H1 (cell line): ENCODE data around the gene DCP1B. TPM values are rescaled to one million over a fixed set of nuclear protein-coding genes. Genes with fewer than 3 reads are reported as not detected.

Source experiments
- CTCF ChIA-PET: fragments of 300-600 bp; sonication (Branson Sonifier 250); formaldehyde crosslinking; loops from one replicate; lab custom pipeline; 2021; ENCODE audit not compliant: partially characterized antibody; lab: Charles Lee
- POLR2A ChIA-PET: fragments of 300-600 bp; sonication (Branson Sonifier 250); formaldehyde crosslinking; loops from one replicate; lab custom pipeline; 2021; ENCODE audit warnings: inconsistent platforms; ENCODE audit not compliant: partially characterized antibody; lab: Charles Lee
- DNase-seq, 2 experiments: peaks; one replicate each; pipeline versions ENCODE4 v3.0.0 to v3.0.0-alpha.2; 2010 to 2022; ENCODE audit warnings: low spot score in 2 of 2, low read depth in 1 of 2, mixed read lengths in 1 of 2
- FAIRE-seq: peaks from 2 replicates; lab custom pipeline; 2011; peaks lifted over from hg19 to GRCh38; lab: Jason Lieb, UNC
- H2AFZ ChIP-seq: 2 replicates; pipeline ENCODE4 v1.8.1; 2012; ENCODE audit warnings: low read length, inconsistent platforms
- H2AK5ac ChIP-seq: 2 replicates; pipeline ENCODE4 v1.6.1; 2013; ENCODE audit warnings: low read depth, low read length
- H2BK120ac ChIP-seq: replicated peaks from 2 replicates; pipeline ENCODE3; 2013; ENCODE audit warnings: low read depth, low read length, inconsistent platforms
- H2BK12ac ChIP-seq: 2 replicates; pipeline ENCODE4 v1.6.1; 2013; ENCODE audit warnings: low read depth, low read length
- H2BK15ac ChIP-seq: 2 replicates; pipeline ENCODE4 v1.6.1; 2013; ENCODE audit warnings: low read length
- H2BK20ac ChIP-seq: 2 replicates; pipeline ENCODE4 v1.6.1; 2013; ENCODE audit warnings: low read length
- H2BK5ac ChIP-seq: 2 replicates; pipeline ENCODE4 v1.6.1; 2013; ENCODE audit warnings: low read depth, low read length
- H3K14ac ChIP-seq: 2 replicates; pipeline ENCODE4 v1.6.1; 2013; ENCODE audit warnings: inconsistent platforms; ENCODE audit not compliant: insufficient read length
- H3K18ac ChIP-seq: 2 replicates; pipeline ENCODE4 v1.6.1; 2013; ENCODE audit warnings: low read length; ENCODE audit errors: extremely low read depth
- H3K23ac ChIP-seq: 2 replicates; pipeline ENCODE4 v1.6.1; 2013; ENCODE audit warnings: inconsistent platforms; ENCODE audit not compliant: insufficient read length
- H3K23me2 ChIP-seq: 2 replicates; pipeline ENCODE4 v1.6.1; 2013; ENCODE audit warnings: low read depth, low read length
- H3K27ac ChIP-seq: 2 replicates; pipeline ENCODE4 v1.6.1; 2011; ENCODE audit warnings: low read depth, low read length, inconsistent platforms
- H3K27me3 ChIP-seq, 4 experiments: replicated peaks in 1 of 4; 1 replicate in 1 of 4; 2 replicates in 3 of 4; pipeline versions ENCODE4 v1.6.1 to v1.8.1; 2011 to 2013; ENCODE audit warnings: low read length in 3 of 4, mild to moderate bottlenecking in 3 of 4, inconsistent platforms in 2 of 4, mixed read lengths in 2 of 4, moderate library complexity in 1 of 4; ENCODE audit not compliant: control insufficient read depth in 3 of 4, insufficient read depth in 3 of 4; ENCODE audit errors: extremely low read depth in 1 of 4
- H3K36me3 ChIP-seq, 4 experiments: 2 replicates each; pipeline versions ENCODE4 v1.6.1 to v1.8.1; 2011 to 2013; ENCODE audit warnings: mild to moderate bottlenecking in 4 of 4, low read length in 3 of 4, moderate library complexity in 2 of 4, control low read depth in 1 of 4, inconsistent platforms in 1 of 4; ENCODE audit not compliant: insufficient read depth in 4 of 4, control insufficient read depth in 2 of 4
- H3K4ac ChIP-seq: replicated peaks from 2 replicates; pipeline ENCODE3; 2013; ENCODE audit warnings: low read length, low read depth, mixed read lengths, inconsistent platforms; ENCODE audit not compliant: insufficient read length
- H3K4me1 ChIP-seq, 4 experiments: replicated peaks in 1 of 4; 1 replicate in 1 of 4; 2 replicates in 3 of 4; pipeline versions ENCODE4 v1.6.1 to v1.8.1; 2011 to 2013; ENCODE audit warnings: low read length in 3 of 4, inconsistent platforms in 2 of 4, mixed read lengths in 1 of 4; ENCODE audit not compliant: insufficient read depth in 4 of 4, control insufficient read depth in 3 of 4
- H3K4me2 ChIP-seq, 2 experiments: 2 replicates each; pipeline versions ENCODE4 v1.6.1 to v1.8.1; 2011 to 2013; ENCODE audit warnings: low read depth in 2 of 2, low read length in 2 of 2, control low read depth in 1 of 2, inconsistent platforms in 1 of 2, mild to moderate bottlenecking in 1 of 2; ENCODE audit not compliant: insufficient read depth in 1 of 2
- H3K4me3 ChIP-seq, 4 experiments: fragments of 200-600, 300-600 bp in 1 of 4; sonication (generic), shearing (Covaris generic), sonication (Bioruptor Twin) in 1 of 4; 2 replicates each; pipeline versions ENCODE4 v1.5.1 to v1.8.1; 2011 to 2016; ENCODE audit warnings: low read length in 4 of 4, low read depth in 3 of 4, control low read depth in 2 of 4, inconsistent platforms in 2 of 4, mild to moderate bottlenecking in 2 of 4, mixed read lengths in 1 of 4, moderate library complexity in 1 of 4; ENCODE audit not compliant: insufficient read depth in 2 of 4; ENCODE audit errors: extremely low read depth in 1 of 4
- H3K56ac ChIP-seq: replicated peaks from 2 replicates; pipeline ENCODE3; 2013; ENCODE audit warnings: low read depth, mild to moderate bottlenecking, mixed read lengths, low read length, inconsistent platforms; ENCODE audit not compliant: insufficient read length
- H3K79me1 ChIP-seq: 2 replicates; pipeline ENCODE4 v1.6.1; 2013; ENCODE audit warnings: low read depth, low read length, control low read depth
- H3K79me2 ChIP-seq, 2 experiments: 2 replicates each; pipeline versions ENCODE4 v1.6.1 to v1.8.1; 2012 to 2013; ENCODE audit warnings: low read length in 2 of 2, mild to moderate bottlenecking in 2 of 2, inconsistent platforms in 1 of 2; ENCODE audit not compliant: insufficient read depth in 2 of 2, control insufficient read depth in 1 of 2
- H3K9ac ChIP-seq, 4 experiments: replicated peaks in 1 of 4; 1 replicate in 1 of 4; 2 replicates in 3 of 4; pipeline versions ENCODE4 v1.6.1 to v1.8.1; 2011 to 2013; ENCODE audit warnings: low read depth in 3 of 4, low read length in 3 of 4, control low read depth in 2 of 4, mild to moderate bottlenecking in 2 of 4, moderate library complexity in 2 of 4, inconsistent platforms in 1 of 4; ENCODE audit errors: extremely low read depth in 1 of 4
- H3K9me3 ChIP-seq, 2 experiments: 2 replicates each; pipeline versions ENCODE4 v1.6.1 to v1.8.1; 2012 to 2013; ENCODE audit warnings: mild to moderate bottlenecking in 2 of 2, moderate library complexity in 2 of 2, control low read depth in 1 of 2, inconsistent platforms in 1 of 2, low read depth in 1 of 2, low read length in 1 of 2, mixed read lengths in 1 of 2; ENCODE audit not compliant: insufficient read depth in 2 of 2
- H4K20me1 ChIP-seq, 2 experiments: replicated peaks in 1 of 2; 2 replicates each; pipeline versions ENCODE3 to v1.8.1; 2011 to 2013; ENCODE audit warnings: inconsistent platforms in 2 of 2, low read length in 2 of 2, mild to moderate bottlenecking in 1 of 2; ENCODE audit not compliant: insufficient read depth in 2 of 2, control insufficient read depth in 1 of 2
- H4K5ac ChIP-seq: 2 replicates; pipeline ENCODE4 v1.6.1; 2013; ENCODE audit warnings: low read length, low read depth, mixed read lengths, inconsistent platforms; ENCODE audit not compliant: insufficient read length
- H4K8ac ChIP-seq: 2 replicates; pipeline ENCODE4 v1.8.0; 2013; ENCODE audit warnings: mild to moderate bottlenecking, moderate library complexity, low read length, inconsistent platforms; ENCODE audit not compliant: insufficient read depth; ENCODE audit errors: extremely low read depth
- H4K91ac ChIP-seq: replicated peaks from 2 replicates; pipeline ENCODE3; 2013; ENCODE audit warnings: low read length, mixed read lengths, inconsistent platforms; ENCODE audit not compliant: insufficient read length
- BACH1 ChIP-seq: IDR thresholded peaks from 2 replicates; pipeline ENCODE4 v1.6.1; 2012; ENCODE audit warnings: low read length, improper control_type of control experiment
- CHD1 ChIP-seq: IDR thresholded peaks from 2 replicates; pipeline ENCODE4 v1.6.1; 2012; ENCODE audit warnings: low read depth, low read length, improper control_type of control experiment
- CHD2 ChIP-seq: IDR thresholded peaks from 2 replicates; pipeline ENCODE4 v1.6.1; 2012; ENCODE audit warnings: low read length, improper control_type of control experiment
- EGR1 ChIP-seq: IDR thresholded peaks from 2 replicates; pipeline ENCODE4 v1.6.1; 2011; ENCODE audit warnings: low read depth, low read length, borderline replicate concordance
- FOSL1 ChIP-seq: IDR thresholded peaks from 2 replicates; pipeline ENCODE4 v1.6.1; 2011; ENCODE audit warnings: mild to moderate bottlenecking, low read depth, low read length, moderate library complexity; ENCODE audit not compliant: insufficient read depth
- JUN ChIP-seq: IDR thresholded peaks from 2 replicates; pipeline ENCODE4 v1.6.1; 2011; ENCODE audit warnings: low read depth, mild to moderate bottlenecking, improper control_type of control experiment, low read length
- KDM5A ChIP-seq: fragments of 200-600 bp; IDR thresholded peaks from 2 replicates; pipeline ENCODE4 v1.7.1; 2012; ENCODE audit warnings: mild to moderate bottlenecking, low read length, inconsistent platforms, mixed read lengths
- POU5F1 ChIP-seq: IDR thresholded peaks from 2 replicates; pipeline ENCODE4 v1.6.1; 2011; ENCODE audit warnings: low read depth, mild to moderate bottlenecking, low read length, moderate library complexity
- SP1 ChIP-seq: IDR thresholded peaks from 2 replicates; pipeline ENCODE4 v1.6.1; 2011; ENCODE audit warnings: low read depth, low read length
- TAF1 ChIP-seq: IDR thresholded peaks from 2 replicates; pipeline ENCODE4 v1.6.1; 2011; ENCODE audit warnings: mild to moderate bottlenecking, low read depth, low read length
- TEAD4 ChIP-seq: IDR thresholded peaks from 2 replicates; pipeline ENCODE4 v1.6.1; 2012; ENCODE audit warnings: low read depth, low read length, inconsistent platforms, mixed read lengths
- ZNF274 ChIP-seq: IDR thresholded peaks from 2 replicates; pipeline ENCODE4 v1.7.0; 2012; ENCODE audit warnings: low read length, borderline replicate concordance; ENCODE audit errors: extremely low read depth
- WGBS, 2 experiments: shearing (Covaris generic) in 1 of 2; methylation state at CpG; one replicate each; pipeline versions ENCODE4 v1.1.6 to v1.1.7; 2013 to 2015; ENCODE audit warnings: low lambda C conversion rate in 2 of 2, mixed read lengths in 2 of 2, inconsistent platforms in 1 of 2, low coverage in 1 of 2, missing lambda C conversion rate in 1 of 2; ENCODE audit not compliant: insufficient replicate concordance in 2 of 2, insufficient coverage in 1 of 2, insufficient read length in 1 of 2; ENCODE audit errors: extremely low coverage in 1 of 2, missing lambda C conversion rate in 1 of 2; 5-methylcytosine and 5-hydroxymethylcytosine counted together
- polyA plus RNA-seq, 7 experiments: library from polyadenylated mRNA; depleted of rRNA in 3 of 7; stranded (reverse) in 5 of 7; unstranded in 2 of 7; fragments of >200 nt in 5 of 7; fragments of 200-250 nt in 2 of 7; gene quantifications; 1 replicate in 5 of 7; 2 replicates in 1 of 7; 4 replicates in 1 of 7; pipeline versions ENCODE4 v1.2.1 to v1.2.3, GENCODE V29; 2011 to 2013; ENCODE audit warnings: missing spikeins in 2 of 7, mixed read lengths in 2 of 7
- total RNA-seq: library from RNA; stranded (reverse); fragmentation: NEBNext Ultra II Directional; extraction: Animal tissue kit (Norgen Biotek cat#: 25700); gene quantifications from 2 replicates; pipeline ENCODE4 v1.2.1, GENCODE V29; 2021
- TF ChIP-seq, protein P1 (sequence below): IDR thresholded peaks from 2 replicates; pipeline ENCODE4 v1.6.1; 2012; ENCODE audit warnings: inconsistent platforms

DCP1B gene
- total and polyA plus RNA-seq, 2 of the 8 experiments (the other 6 are each of a cell fraction or from before 2014, with no cell fraction given) = 14.8 to 29.0 TPM

- Histone ChIP-seq H2BK20ac (no peak overlapping the region), H4K20me1 (peaks cover 0 to 4% of the 10 kb centered on the region in 2 experiments), H3K36me3 (no peaks in the 10 kb centered on the region), H3K27me3 (no peaks in the 10 kb centered on the region; a peak in 1 of 7 replicates), H2BK15ac (no peak overlapping the region), H2AK5ac (no peak overlapping the region), H2BK12ac (no peak overlapping the region), H4K8ac (no peak overlapping the region), H3K18ac (no peak overlapping the region), H3K23ac (no peak overlapping the region), H3K56ac (no peak overlapping the region), H3K23me2 (peaks cover 5% of the 10 kb centered on the region), H3K9ac (no peak overlapping the region), H3K14ac (no peak overlapping the region), H2BK120ac (no peak overlapping the region), H3K4me2 (no peak overlapping the region), H3K4me1 (peaks cover 0 to 2% (median 0%) of the 10 kb centered on the region in 4 experiments; a peak in 1 of 7 replicates), H4K5ac (no peak overlapping the region), H2AFZ (no peak overlapping the region), H3K27ac (no peak overlapping the region), H3K79me1 (no peaks in the 10 kb centered on the region; the same call in 1 of the 2 replicates), H3K4ac (no peak overlapping the region), H4K91ac (no peak overlapping the region), H3K9me3 (no peaks in the 10 kb centered on the region), H3K4me3 (no peak overlapping the region), H3K79me2 (no peaks in the 10 kb centered on the region), H2BK5ac (no peak overlapping the region)
- 87 to 100% methylated on average over 1 to 11 of the region's 11 CpGs for whole genome bisulfite sequencing, 2 experiments
- FAIRE-seq (no peak), DNase-seq (peak in 1 of 2 experiments; percentile 35)
- no peak for TF ChIP-seq CHD1
- TF ChIP-seq BACH1 = no peak
- TF ChIP-seq TAF1 = no peak
- TF ChIP-seq, protein P1, sequence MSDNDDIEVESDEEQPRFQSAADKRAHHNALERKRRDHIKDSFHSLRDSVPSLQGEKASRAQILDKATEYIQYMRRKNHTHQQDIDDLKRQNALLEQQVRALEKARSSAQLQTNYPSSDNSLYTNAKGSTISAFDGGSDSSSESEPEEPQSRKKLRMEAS = no peak
- no peak for TF ChIP-seq POU5F1
- TF ChIP-seq KDM5A = no peak
- no peak for TF ChIP-seq CHD2
- TF ChIP-seq JUN = no peak
- no peak for TF ChIP-seq SP1
- no peak for TF ChIP-seq ZNF274
- no peak for TF ChIP-seq EGR1
- TF ChIP-seq TEAD4 = no peak
- no peak for TF ChIP-seq FOSL1
- ChIA-PET CTCF (interaction anchor here (0.7 to 3.8 kb wide), 4 partner anchors 11 to 139 kb away, joined by 3 to 19 read pairs (median 4); no protein-coding TSS in a partner anchor), POLR2A (no interaction called here)
Observed at GRCh38 chr12:1929241-1929984, 74.8 kb downstream of the DCP1B start.
